HEK293 (cell line): Measurements from ENCODE around the gene ERCC1.
A peak's percentile ranks its signal among the peaks of the same experiment; 100 is the strongest.

Experiments used
- CTCF ChIA-PET: fragments of 350-600 bp; formaldehyde crosslinking; extraction: SDS; loops from one replicate; lab custom pipeline; 2021; ENCODE audit warnings: antibody characterized with exemption; lab: Yijun Ruan, JAX
- POLR2A ChIA-PET: fragments of 300-600 bp; formaldehyde crosslinking; extraction: SDS; loops from one replicate; lab custom pipeline; 2020; ENCODE audit warnings: antibody characterized with exemption, inconsistent platforms; lab: Yijun Ruan, JAX
- H3K27ac ChIP-seq: fragments of 200-500 bp; sonication (Bioruptor generic); 2 replicates; pipeline ENCODE4 v1.5.1; 2014; ENCODE audit warnings: low read depth, low read length, control low read depth, inconsistent platforms; ENCODE audit errors: extremely low read depth
- H3K36me3 ChIP-seq, 2 experiments: fragments of 200-500 bp in 1 of 2; sonication (Bioruptor generic) in 1 of 2; 1 replicate in 1 of 2; 2 replicates in 1 of 2; pipeline ENCODE4 v1.5.1; 2014 to 2017; ENCODE audit warnings: inconsistent platforms in 2 of 2, low read length in 2 of 2; ENCODE audit not compliant: control insufficient read depth in 2 of 2, insufficient read depth in 1 of 2
- H3K4me1 ChIP-seq: fragments of 200-500 bp; sonication (Bioruptor generic); 2 replicates; pipeline ENCODE4 v1.5.1; 2014; ENCODE audit warnings: mild to moderate bottlenecking, low read length, inconsistent platforms; ENCODE audit not compliant: control insufficient read depth, insufficient read depth
- H3K4me3 ChIP-seq: 2 replicates; pipeline ENCODE4 v1.5.1; 2011; ENCODE audit warnings: low read depth, mild to moderate bottlenecking, control low read depth, low read length, moderate library complexity
- H3K9me3 ChIP-seq: fragments of 200-500 bp; sonication (Bioruptor generic); 2 replicates; pipeline ENCODE4 v1.5.1; 2014; ENCODE audit warnings: low read depth, low read length, inconsistent platforms; ENCODE audit not compliant: control insufficient read depth, insufficient read depth
- GLIS1 ChIP-seq: fragments of 450-650 bp; formaldehyde crosslinking; IDR thresholded peaks from 2 replicates; pipeline ENCODE4 v1.5.1; 2016; ENCODE audit warnings: missing biosample characterization, missing genetic modification characterization
- KLF8 ChIP-seq: fragments of 450-650 bp; formaldehyde crosslinking; IDR thresholded peaks from 2 replicates; pipeline ENCODE4 v1.5.1; 2016; ENCODE audit warnings: missing biosample characterization, missing genetic modification characterization
- OSR2 ChIP-seq: fragments of 450-650 bp; formaldehyde crosslinking; IDR thresholded peaks from 2 replicates; pipeline ENCODE4 v1.5.1; 2016; ENCODE audit warnings: missing biosample characterization, missing genetic modification characterization
- ZBTB48 ChIP-seq: fragments of 450-650 bp; formaldehyde crosslinking; IDR thresholded peaks from 2 replicates; pipeline ENCODE4 v1.5.1; 2016; ENCODE audit warnings: missing biosample characterization, missing genetic modification characterization
- ZFP3 ChIP-seq: fragments of 450-650 bp; formaldehyde crosslinking; IDR thresholded peaks from 2 replicates; pipeline ENCODE4 v1.5.1; 2016; ENCODE audit warnings: low read depth, missing biosample characterization, missing genetic modification characterization
- ZFP37 ChIP-seq: fragments of 450-650 bp; formaldehyde crosslinking; IDR thresholded peaks from 2 replicates; pipeline ENCODE4 v1.5.1; 2016; ENCODE audit warnings: missing biosample characterization, missing genetic modification characterization
- ZIC2 ChIP-seq: fragments of 450-650 bp; formaldehyde crosslinking; IDR thresholded peaks from 2 replicates; pipeline ENCODE4 v1.5.1; 2016; ENCODE audit warnings: missing biosample characterization, missing genetic modification characterization
- ZNF10 ChIP-seq: fragments of 450-650 bp; formaldehyde crosslinking; IDR thresholded peaks from 2 replicates; pipeline ENCODE4 v1.5.1; 2017; ENCODE audit warnings: missing biosample characterization, missing genetic modification characterization
- ZNF146 ChIP-seq: fragments of 450-650 bp; formaldehyde crosslinking; IDR thresholded peaks from 2 replicates; pipeline ENCODE4 v1.5.1; 2016; ENCODE audit warnings: missing biosample characterization, missing genetic modification characterization
- ZNF157 ChIP-seq: fragments of 450-650 bp; formaldehyde crosslinking; IDR thresholded peaks from 2 replicates; pipeline ENCODE4 v1.5.1; 2016; ENCODE audit warnings: missing biosample characterization, missing genetic modification characterization
- ZNF169 ChIP-seq: fragments of 450-650 bp; formaldehyde crosslinking; IDR thresholded peaks from 2 replicates; pipeline ENCODE4 v1.5.1; 2016; ENCODE audit warnings: missing biosample characterization, missing genetic modification characterization
- ZNF24 ChIP-seq: fragments of 450-650 bp; formaldehyde crosslinking; IDR thresholded peaks from 2 replicates; pipeline ENCODE4 v1.5.1; 2016; ENCODE audit warnings: missing biosample characterization, missing genetic modification characterization
- ZNF324 ChIP-seq: fragments of 450-650 bp; formaldehyde crosslinking; IDR thresholded peaks from 2 replicates; pipeline ENCODE4 v1.5.1; 2016; ENCODE audit warnings: missing biosample characterization, missing genetic modification characterization
- ZNF335 ChIP-seq: fragments of 450-650 bp; formaldehyde crosslinking; conservative IDR thresholded peaks from 2 replicates; pipeline ENCODE4 v1.5.1; 2016; ENCODE audit warnings: missing biosample characterization, missing genetic modification characterization
- ZNF341 ChIP-seq: fragments of 450-650 bp; formaldehyde crosslinking; IDR thresholded peaks from 2 replicates; pipeline ENCODE4; 2016; ENCODE audit warnings: low read depth, missing biosample characterization, missing genetic modification characterization
- ZNF366 ChIP-seq: fragments of 450-650 bp; formaldehyde crosslinking; conservative IDR thresholded peaks from 2 replicates; pipeline ENCODE4 v1.5.1; 2016; ENCODE audit warnings: missing biosample characterization, missing genetic modification characterization
- ZNF394 ChIP-seq: fragments of 450-650 bp; formaldehyde crosslinking; IDR thresholded peaks from 2 replicates; pipeline ENCODE4 v1.5.1; 2016; ENCODE audit warnings: missing biosample characterization, missing genetic modification characterization, mild to moderate bottlenecking, moderate library complexity, borderline replicate concordance
- ZNF501 ChIP-seq: fragments of 450-650 bp; formaldehyde crosslinking; IDR thresholded peaks from 2 replicates; pipeline ENCODE4 v1.5.1; 2016; ENCODE audit warnings: missing biosample characterization, missing genetic modification characterization
- ZNF510 ChIP-seq: fragments of 450-650 bp; formaldehyde crosslinking; IDR thresholded peaks from 2 replicates; pipeline ENCODE4 v1.5.1; 2018; ENCODE audit warnings: mild to moderate bottlenecking, missing genetic modification characterization, missing biosample characterization; ENCODE audit not compliant: insufficient replicate concordance
- ZNF571 ChIP-seq: fragments of 450-650 bp; formaldehyde crosslinking; IDR thresholded peaks from 2 replicates; pipeline ENCODE4 v1.5.0; 2017; ENCODE audit warnings: missing biosample characterization, missing genetic modification characterization
- ZNF76 ChIP-seq: fragments of 450-650 bp; formaldehyde crosslinking; IDR thresholded peaks from 2 replicates; pipeline ENCODE4; 2016; ENCODE audit warnings: low read depth, missing biosample characterization, missing genetic modification characterization, borderline replicate concordance
- ZNF830 ChIP-seq: fragments of 450-650 bp; IDR thresholded peaks from 2 replicates; pipeline ENCODE4 v1.5.0; 2018; ENCODE audit warnings: missing biosample characterization, missing genetic modification characterization, low read depth, mild to moderate bottlenecking, moderate library complexity
- ZXDB ChIP-seq: fragments of 450-650 bp; formaldehyde crosslinking; IDR thresholded peaks from 2 replicates; pipeline ENCODE4 v1.5.1; 2016; ENCODE audit warnings: missing biosample characterization, missing genetic modification characterization
- TF ChIP-seq, protein P1 (sequence below): fragments of 450-650 bp; formaldehyde crosslinking; IDR thresholded peaks from 2 replicates; pipeline ENCODE4 v1.5.0; 2017; ENCODE audit warnings: missing biosample characterization, missing genetic modification characterization, borderline replicate concordance
- TF ChIP-seq, protein P2 (sequence below): fragments of 450-650 bp; formaldehyde crosslinking; IDR thresholded peaks from 2 replicates; pipeline ENCODE4 v1.5.1; 2016; ENCODE audit warnings: missing biosample characterization, missing genetic modification characterization
- TF ChIP-seq, protein P3 (sequence below): fragments of 450-650 bp; formaldehyde crosslinking; IDR thresholded peaks from 2 replicates; pipeline ENCODE4 v1.5.1; 2016; ENCODE audit warnings: missing biosample characterization, missing genetic modification characterization
- TF ChIP-seq, protein P4 (sequence below): fragments of 450-650 bp; formaldehyde crosslinking; IDR thresholded peaks from 2 replicates; pipeline ENCODE4 v1.5.1; 2016; ENCODE audit warnings: missing biosample characterization, missing genetic modification characterization
- TF ChIP-seq, protein P5 (sequence below): fragments of 450-650 bp; formaldehyde crosslinking; IDR thresholded peaks from 2 replicates; pipeline ENCODE4 v1.5.1; 2016; ENCODE audit warnings: missing biosample characterization, missing genetic modification characterization

The ERCC1 gene

DNA sequence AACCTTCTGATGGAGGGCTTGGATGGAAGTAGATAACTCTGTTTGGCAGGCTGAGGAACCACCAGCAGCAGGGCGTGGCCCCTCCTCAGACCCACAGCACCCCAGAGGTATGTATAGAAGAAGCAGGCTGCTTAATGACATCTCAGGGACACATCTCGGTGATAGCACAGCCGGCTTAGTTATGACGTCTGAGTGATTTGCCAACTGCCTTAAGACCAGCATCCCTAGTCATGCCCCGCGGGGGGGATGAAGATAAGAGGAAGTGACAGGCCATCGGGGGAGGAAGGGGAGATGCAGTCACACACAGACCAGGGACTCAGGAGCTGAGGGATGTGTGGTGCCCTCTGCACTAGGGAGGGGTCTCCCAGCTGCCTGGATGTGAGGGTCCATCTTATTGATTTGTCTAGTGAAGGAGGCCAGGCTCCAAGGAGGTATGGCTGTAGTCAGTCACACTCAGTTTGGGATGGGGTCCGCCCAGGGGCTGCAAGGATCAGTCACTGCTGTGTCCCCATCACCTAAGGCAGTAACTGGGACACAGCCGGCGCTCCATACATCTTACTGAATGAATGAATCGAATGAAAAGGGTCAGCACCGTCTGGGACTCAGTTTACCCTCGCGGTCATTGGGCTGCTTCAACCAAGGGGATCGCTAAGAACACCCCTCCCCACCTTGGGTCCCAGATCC lies 19.2 kb upstream of the ERCC1 start (continued):
- TF ChIP-seq, protein P1, sequence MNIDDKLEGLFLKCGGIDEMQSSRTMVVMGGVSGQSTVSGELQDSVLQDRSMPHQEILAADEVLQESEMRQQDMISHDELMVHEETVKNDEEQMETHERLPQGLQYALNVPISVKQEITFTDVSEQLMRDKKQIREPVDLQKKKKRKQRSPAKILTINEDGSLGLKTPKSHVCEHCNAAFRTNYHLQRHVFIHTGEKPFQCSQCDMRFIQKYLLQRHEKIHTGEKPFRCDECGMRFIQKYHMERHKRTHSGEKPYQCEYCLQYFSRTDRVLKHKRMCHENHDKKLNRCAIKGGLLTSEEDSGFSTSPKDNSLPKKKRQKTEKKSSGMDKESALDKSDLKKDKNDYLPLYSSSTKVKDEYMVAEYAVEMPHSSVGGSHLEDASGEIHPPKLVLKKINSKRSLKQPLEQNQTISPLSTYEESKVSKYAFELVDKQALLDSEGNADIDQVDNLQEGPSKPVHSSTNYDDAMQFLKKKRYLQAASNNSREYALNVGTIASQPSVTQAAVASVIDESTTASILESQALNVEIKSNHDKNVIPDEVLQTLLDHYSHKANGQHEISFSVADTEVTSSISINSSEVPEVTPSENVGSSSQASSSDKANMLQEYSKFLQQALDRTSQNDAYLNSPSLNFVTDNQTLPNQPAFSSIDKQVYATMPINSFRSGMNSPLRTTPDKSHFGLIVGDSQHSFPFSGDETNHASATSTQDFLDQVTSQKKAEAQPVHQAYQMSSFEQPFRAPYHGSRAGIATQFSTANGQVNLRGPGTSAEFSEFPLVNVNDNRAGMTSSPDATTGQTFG, result no peak
- peak; percentile 80 for TF ChIP-seq GLIS1
- no peak for TF ChIP-seq ZFP3 (tag by site-specific recombination)
- peak; percentile 70 for TF ChIP-seq ZNF335 (tag by site-specific recombination)
- TF ChIP-seq KLF8 (tag by site-specific recombination), result no peak
- TF ChIP-seq ZIC2 (tag by site-specific recombination), result peak; percentile 44; the same call in 1 of the 2 replicates
- peak; percentile 81 for TF ChIP-seq ZBTB48 (tag by site-specific recombination)
- TF ChIP-seq ZNF324, result no peak
- peak; percentile 42 for TF ChIP-seq ZNF366 (tag by site-specific recombination)
- TF ChIP-seq ZNF146 (tag by site-specific recombination), result no peak
- TF ChIP-seq ZNF510, result no peak
- TF ChIP-seq ZNF571 (tag by site-specific recombination), result no peak

DNA sequence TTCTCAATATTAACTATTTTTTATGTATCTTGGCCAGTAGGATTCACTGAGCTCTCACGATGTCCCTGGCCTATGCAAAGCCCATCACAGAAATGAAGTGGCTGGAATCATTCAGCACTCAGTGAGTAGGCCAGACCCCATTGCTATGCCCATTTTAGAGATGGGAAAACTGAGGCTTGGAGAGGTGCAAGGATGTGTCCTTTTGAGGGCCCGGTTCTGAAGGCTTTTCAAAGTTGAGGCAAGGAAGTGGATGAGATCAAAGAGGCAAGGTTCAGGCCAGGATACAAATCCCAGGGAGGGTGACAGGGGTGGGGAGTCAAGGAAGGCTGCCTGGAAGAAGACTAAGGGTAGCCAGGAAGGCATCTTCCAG lies 18.7 kb upstream of the ERCC1 start:
- Histone ChIP-seq H3K27ac (no peak overlapping the region), H3K4me1 (0 out of 2 replicates have a peak, but pooled peaks cover 4% of the 10 kb centered on the region), H3K9me3 (no peaks in the 10 kb centered on the region), H3K36me3 (no peaks in the 10 kb centered on the region), H3K4me3 (no peak overlapping the region)
- POLR2A ChIA-PET, result interaction anchor here (1.0 kb wide), 1 partner anchor 27 kb away, joined by 3 read pairs; no protein-coding TSS in a partner anchor
- CTCF ChIA-PET, result interaction anchor here (0.7 to 5.8 kb wide), 4 partner anchors 28 to 317 kb away, joined by 3 to 87 read pairs (median 46); partner anchors contain the start of gene FOSB
- TF ChIP-seq, protein P2, sequence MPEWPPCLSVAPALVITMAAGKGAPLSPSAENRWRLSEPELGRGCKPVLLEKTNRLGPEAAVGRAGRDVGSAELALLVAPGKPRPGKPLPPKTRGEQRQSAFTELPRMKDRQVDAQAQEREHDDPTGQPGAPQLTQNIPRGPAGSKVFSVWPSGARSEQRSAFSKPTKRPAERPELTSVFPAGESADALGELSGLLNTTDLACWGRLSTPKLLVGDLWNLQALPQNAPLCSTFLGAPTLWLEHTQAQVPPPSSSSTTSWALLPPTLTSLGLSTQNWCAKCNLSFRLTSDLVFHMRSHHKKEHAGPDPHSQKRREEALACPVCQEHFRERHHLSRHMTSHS (tag by site-specific recombination), result no peak
- TF ChIP-seq, protein P3, sequence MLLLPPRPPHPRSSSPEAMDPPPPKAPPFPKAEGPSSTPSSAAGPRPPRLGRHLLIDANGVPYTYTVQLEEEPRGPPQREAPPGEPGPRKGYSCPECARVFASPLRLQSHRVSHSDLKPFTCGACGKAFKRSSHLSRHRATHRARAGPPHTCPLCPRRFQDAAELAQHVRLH (tag by site-specific recombination), result peak; percentile 71; the same call in 1 of the 2 replicates
- no peak for TF ChIP-seq ZFP37 (tag by site-specific recombination)
- no peak for TF ChIP-seq ZNF341 (tag by site-specific recombination)
- TF ChIP-seq OSR2 (tag by site-specific recombination), result no peak
- TF ChIP-seq ZNF394 (tag by site-specific recombination), result 0 out of 2 replicates have a peak, but pooled peaks have one; percentile 17
- no peak for TF ChIP-seq ZXDB
- no peak for TF ChIP-seq ZNF10 (tag by site-specific recombination)
- no peak for TF ChIP-seq ZNF830 (tag by site-specific recombination)
- TF ChIP-seq ZNF157, result no peak
- 0 out of 2 replicates have a peak, but pooled peaks have one; percentile 20 for TF ChIP-seq ZNF501 (tag by site-specific recombination)
- TF ChIP-seq, protein P4, sequence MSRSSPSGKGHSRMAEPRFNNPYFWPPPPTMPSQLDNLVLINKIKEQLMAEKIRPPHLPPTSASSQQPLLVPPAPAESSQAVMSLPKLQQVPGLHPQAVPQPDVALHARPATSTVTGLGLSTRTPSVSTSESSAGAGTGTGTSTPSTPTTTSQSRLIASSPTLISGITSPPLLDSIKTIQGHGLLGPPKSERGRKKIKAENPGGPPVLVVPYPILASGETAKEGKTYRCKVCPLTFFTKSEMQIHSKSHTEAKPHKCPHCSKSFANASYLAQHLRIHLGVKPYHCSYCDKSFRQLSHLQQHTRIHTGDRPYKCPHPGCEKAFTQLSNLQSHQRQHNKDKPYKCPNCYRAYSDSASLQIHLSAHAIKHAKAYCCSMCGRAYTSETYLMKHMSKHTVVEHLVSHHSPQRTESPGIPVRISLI, result no peak
- TF ChIP-seq ZNF24 (tag by site-specific recombination), result 0 out of 2 replicates have a peak, but pooled peaks have one; percentile 25
- TF ChIP-seq ZNF76, result no peak
- TF ChIP-seq, protein P5, sequence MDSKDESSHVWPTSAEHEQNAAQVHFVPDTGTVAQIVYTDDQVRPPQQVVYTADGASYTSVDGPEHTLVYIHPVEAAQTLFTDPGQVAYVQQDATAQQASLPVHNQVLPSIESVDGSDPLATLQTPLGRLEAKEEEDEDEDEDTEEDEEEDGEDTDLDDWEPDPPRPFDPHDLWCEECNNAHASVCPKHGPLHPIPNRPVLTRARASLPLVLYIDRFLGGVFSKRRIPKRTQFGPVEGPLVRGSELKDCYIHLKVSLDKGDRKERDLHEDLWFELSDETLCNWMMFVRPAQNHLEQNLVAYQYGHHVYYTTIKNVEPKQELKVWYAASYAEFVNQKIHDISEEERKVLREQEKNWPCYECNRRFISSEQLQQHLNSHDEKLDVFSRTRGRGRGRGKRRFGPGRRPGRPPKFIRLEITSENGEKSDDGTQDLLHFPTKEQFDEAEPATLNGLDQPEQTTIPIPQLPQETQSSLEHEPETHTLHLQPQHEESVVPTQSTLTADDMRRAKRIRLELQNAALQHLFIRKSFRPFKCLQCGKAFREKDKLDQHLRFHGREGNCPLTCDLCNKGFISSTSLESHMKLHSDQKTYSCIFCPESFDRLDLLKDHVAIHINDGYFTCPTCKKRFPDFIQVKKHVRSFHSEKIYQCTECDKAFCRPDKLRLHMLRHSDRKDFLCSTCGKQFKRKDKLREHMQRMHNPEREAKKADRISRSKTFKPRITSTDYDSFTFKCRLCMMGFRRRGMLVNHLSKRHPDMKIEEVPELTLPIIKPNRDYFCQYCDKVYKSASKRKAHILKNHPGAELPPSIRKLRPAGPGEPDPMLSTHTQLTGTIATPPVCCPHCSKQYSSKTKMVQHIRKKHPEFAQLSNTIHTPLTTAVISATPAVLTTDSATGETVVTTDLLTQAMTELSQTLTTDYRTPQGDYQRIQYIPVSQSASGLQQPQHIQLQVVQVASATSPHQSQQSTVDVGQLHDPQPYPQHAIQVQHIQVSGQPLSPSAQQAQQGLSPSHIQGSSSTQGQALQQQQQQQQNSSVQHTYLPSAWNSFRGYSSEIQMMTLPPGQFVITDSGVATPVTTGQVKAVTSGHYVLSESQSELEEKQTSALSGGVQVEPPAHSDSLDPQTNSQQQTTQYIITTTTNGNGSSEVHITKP (tag by site-specific recombination), result no peak
- TF ChIP-seq ZNF169 (tag by site-specific recombination), result no peak
